ENCODE data around the gene MCEMP1. TPM values are rescaled to one million over a fixed set of nuclear protein-coding genes. Genes with fewer than 3 reads are reported as not detected.
A peak's percentile ranks its signal among the peaks of the same experiment; 100 is the strongest.

Gene MCEMP1
- total RNA-seq, 3 donors from 2014 or later = 1.0 to 2.4 TPM; not detected in 1

GRCh38 chr19:7631577-7631976 is 45.3 kb upstream of the MCEMP1 start:
- Histone ChIP-seq H3K4me3 (no peak overlapping the region), H3K9me3 (no peaks in the 10 kb centered on the region), H3K27me3 (no peaks in the 10 kb centered on the region), H3K36me3 (no peaks in the 10 kb centered on the region), H3K4me1 (peaks cover 5 to 19% of the 10 kb centered on the region in 2 donors), H3K27ac (no peak overlapping the region)
- intact Hi-C loops (cut with DNase I; ENCODE audit: low total_unique reads) = no loop called here
- DNase-seq (ENCODE audit: low spot score in 2 of 2) = no peak
- TF ChIP-seq CTCF (IDR thresholded peaks at IDR 0.05) (no peak), POLR2A (IDR thresholded peaks at IDR 0.05) (no peak), POLR2AphosphoS5 (IDR thresholded peaks at IDR 0.05) (no peak)

GRCh38 chr19:7632340-7633203 is 44.3 kb upstream of the MCEMP1 start:
- peaks cover 5 to 19% of the 10 kb centered on the region in 2 donors for H3K4me1 ChIP-seq
- no peak overlapping the region for H3K27ac ChIP-seq
- DNase-seq (ENCODE audit: low spot score in 2 of 2) = no peak
- intact Hi-C loops (cut with DNase I; ENCODE audit: low total_unique reads) = no loop called here
- no peak overlapping the region for H3K4me3 ChIP-seq
- H3K36me3 ChIP-seq = no peaks in the 10 kb centered on the region
- TF ChIP-seq CTCF (IDR thresholded peaks at IDR 0.05) (no peak), POLR2A (IDR thresholded peaks at IDR 0.05) (no peak), POLR2AphosphoS5 (IDR thresholded peaks at IDR 0.05) (no peak)
- H3K27me3 ChIP-seq = no peaks in the 10 kb centered on the region
- H3K9me3 ChIP-seq = no peaks in the 10 kb centered on the region

- Histone ChIP-seq H3K4me3 (no peak within 1 kb of the TSS), H3K27ac (no peak within 1 kb of the TSS), H3K4me1 (peaks cover 5 to 8% of the 10 kb centered on the region in 2 donors), H3K9me3 (no peaks in the 10 kb centered on the region), H3K27me3 (no peaks in the 10 kb centered on the region), H3K36me3 (no peaks in the 10 kb centered on the region)
- intact Hi-C loops (cut with DNase I; ENCODE audit: low total_unique reads) = no loop called here
- DNase-seq (ENCODE audit: low spot score in 2 of 2) = no peak
- TF ChIP-seq POLR2AphosphoS5 (IDR thresholded peaks at IDR 0.05) = no peak
- no peak for TF ChIP-seq CTCF (IDR thresholded peaks at IDR 0.05)
- TF ChIP-seq POLR2A (IDR thresholded peaks at IDR 0.05) = no peak
Observed at GRCh38 chr19:7633698-7634097, 43.2 kb upstream of the MCEMP1 start, which contains the start of gene PCP2. TSS of gene PCP2 (minus strand) at chr19:7633719. CDS start at chr19:7633457, 262 bp downstream.

GRCh38 chr19:7635670-7636069 is 41.2 kb upstream of the MCEMP1 start:
- intact Hi-C loops (cut with DNase I; ENCODE audit: low total_unique reads) = no loop called here
- Histone ChIP-seq H3K4me1 (peaks cover 1 to 2% of the 10 kb centered on the region in 2 donors), H3K36me3 (no peaks in the 10 kb centered on the region), H3K4me3 (peak overlapping the region in 2 of 3 donors; percentile 61 to 74), H3K27ac (peak overlapping the region; percentile 88 to 92), H3K9me3 (no peaks in the 10 kb centered on the region), H3K27me3 (no peaks in the 10 kb centered on the region)
- DNase-seq (ENCODE audit: low spot score in 2 of 2) = no peak
- no peak for TF ChIP-seq POLR2AphosphoS5 (IDR thresholded peaks at IDR 0.05)
- no peak for TF ChIP-seq CTCF (IDR thresholded peaks at IDR 0.05)
- no peak for TF ChIP-seq POLR2A (IDR thresholded peaks at IDR 0.05)

GRCh38 chr19:7636317-7636690 is 40.6 kb upstream of the MCEMP1 start:
- peak overlapping the region; percentile 46 to 74 (median 61) for H3K4me3 ChIP-seq
- peak overlapping the region; percentile 88 to 92 for H3K27ac ChIP-seq
- H3K4me1 ChIP-seq = no peaks in the 10 kb centered on the region
- no peaks in the 10 kb centered on the region for H3K36me3 ChIP-seq
- TF ChIP-seq POLR2AphosphoS5 (IDR thresholded peaks at IDR 0.05) (no peak), POLR2A (IDR thresholded peaks at IDR 0.05) (no peak), CTCF (IDR thresholded peaks at IDR 0.05) (no peak)
- intact Hi-C loops (cut with DNase I; ENCODE audit: low total_unique reads) = no loop called here
- H3K27me3 ChIP-seq = no peaks in the 10 kb centered on the region
- DNase-seq (ENCODE audit: low spot score in 2 of 2) = peak in 1 of 2 donors; percentile 69
- H3K9me3 ChIP-seq = no peaks in the 10 kb centered on the region

All from breast epithelium (tissue), 4 donors.